Measurements from ENCODE around the gene CASP5.

- TF ChIP-seq, protein P1, sequence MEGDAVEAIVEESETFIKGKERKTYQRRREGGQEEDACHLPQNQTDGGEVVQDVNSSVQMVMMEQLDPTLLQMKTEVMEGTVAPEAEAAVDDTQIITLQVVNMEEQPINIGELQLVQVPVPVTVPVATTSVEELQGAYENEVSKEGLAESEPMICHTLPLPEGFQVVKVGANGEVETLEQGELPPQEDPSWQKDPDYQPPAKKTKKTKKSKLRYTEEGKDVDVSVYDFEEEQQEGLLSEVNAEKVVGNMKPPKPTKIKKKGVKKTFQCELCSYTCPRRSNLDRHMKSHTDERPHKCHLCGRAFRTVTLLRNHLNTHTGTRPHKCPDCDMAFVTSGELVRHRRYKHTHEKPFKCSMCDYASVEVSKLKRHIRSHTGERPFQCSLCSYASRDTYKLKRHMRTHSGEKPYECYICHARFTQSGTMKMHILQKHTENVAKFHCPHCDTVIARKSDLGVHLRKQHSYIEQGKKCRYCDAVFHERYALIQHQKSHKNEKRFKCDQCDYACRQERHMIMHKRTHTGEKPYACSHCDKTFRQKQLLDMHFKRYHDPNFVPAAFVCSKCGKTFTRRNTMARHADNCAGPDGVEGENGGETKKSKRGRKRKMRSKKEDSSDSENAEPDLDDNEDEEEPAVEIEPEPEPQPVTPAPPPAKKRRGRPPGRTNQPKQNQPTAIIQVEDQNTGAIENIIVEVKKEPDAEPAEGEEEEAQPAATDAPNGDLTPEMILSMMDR (conservative IDR thresholded peaks at IDR 0.05; ENCODE audit: low read depth, low read length): no peak
- TF ChIP-seq EZH2 (IDR thresholded peaks at IDR 0.05; ENCODE audit: low read length, unreplicated experiment) (no peak), EZH2phosphoT487 (IDR thresholded peaks at IDR 0.05; ENCODE audit: borderline replicate concordance, low read length) (no peak)
These were observed 65.7 kb downstream of the CASP5 start for GRCh38 chr11:104957280-104957679.
